NCI-H526 (cell line): ENCODE measurements around the gene TDP2.
"Not testable (repeated sequence)": the region's sequence is repeated elsewhere in the genome, so short reads cannot be mapped to it uniquely, and the experiment has no call there.

ENCODE experiments used
- DNase-seq, 2 experiments: peaks; one replicate each; lab custom pipeline; 2025; lab: John Stamatoyannopoulos, UW

Gene TDP2

GRCh38 chr6:24680582-24680981, 13.9 kb upstream of the TDP2 start:
- DNase-seq = peak; percentile 21 to 55

DNA sequence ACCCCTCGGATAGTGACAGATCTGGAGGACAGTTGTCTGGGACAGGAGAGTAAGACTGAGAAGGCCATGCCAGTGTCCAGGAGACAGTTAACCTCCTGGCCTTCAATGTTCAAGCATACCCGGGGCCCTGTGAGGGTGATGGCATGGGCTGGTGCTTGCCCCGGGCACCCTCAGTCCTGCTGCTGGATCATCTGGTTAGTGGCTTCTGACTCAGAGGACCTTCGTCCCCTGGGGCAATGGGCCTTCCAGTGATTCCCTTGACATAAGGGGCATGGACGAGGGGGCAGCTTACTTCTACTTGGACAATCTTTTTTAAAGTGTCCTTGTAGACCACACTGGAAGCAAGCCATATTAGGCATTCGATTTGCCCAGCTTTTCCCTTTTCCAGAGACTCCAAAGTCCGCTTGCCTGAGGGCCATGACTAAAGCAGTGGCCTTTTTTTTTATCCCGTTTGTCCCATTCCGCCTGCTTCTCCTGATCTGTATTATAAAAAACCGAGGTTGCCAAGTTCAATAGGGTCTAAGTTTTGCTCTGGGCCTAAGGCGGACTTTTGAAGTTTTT, 12.2 kb upstream of the TDP2 start:
- DNase-seq = not testable (repeated sequence)

GRCh38 chr6:24673625-24674024, 6.9 kb upstream of the TDP2 start:
- no peak for DNase-seq

GRCh38 chr6:24672620-24673182, 6.0 kb upstream of the TDP2 start:
- DNase-seq = no peak

DNA sequence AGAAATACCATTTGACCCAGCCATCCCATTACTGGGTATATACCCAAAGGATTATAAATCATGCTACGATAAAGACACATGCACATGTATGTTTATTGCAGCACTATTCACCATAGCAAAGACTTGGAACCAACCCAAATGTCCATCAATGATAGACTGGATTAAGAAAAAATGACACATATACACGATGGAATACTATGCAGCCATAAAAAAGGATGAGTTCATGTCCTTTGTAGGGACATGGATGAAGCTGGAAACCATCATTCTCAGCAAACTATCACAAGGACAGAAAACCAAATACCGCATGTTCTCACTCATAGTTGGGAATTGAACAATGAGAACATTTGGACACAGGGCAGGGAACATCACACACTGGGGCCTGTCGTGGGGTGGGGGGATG, 4.4 kb upstream of the TDP2 start:
- DNase-seq = not testable (repeated sequence)

DNA sequence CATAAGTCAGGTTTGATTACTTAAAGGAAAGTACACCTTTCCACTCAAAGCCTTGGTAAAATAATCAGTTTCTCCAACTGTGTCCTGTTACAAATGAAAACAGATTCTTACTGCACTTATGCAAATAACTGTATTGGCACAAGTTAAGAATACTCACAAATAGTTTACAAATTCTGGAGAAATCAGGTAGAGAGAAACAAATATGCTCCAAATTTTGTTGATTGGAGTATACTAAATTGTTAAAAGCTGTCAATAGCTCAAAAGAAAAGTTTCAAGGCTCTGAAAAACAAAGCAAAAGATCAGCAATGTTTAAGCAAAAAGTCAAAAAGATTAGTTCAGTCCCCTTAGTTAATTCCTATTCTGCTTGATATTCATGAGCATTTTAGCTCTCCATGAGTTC, 3.8 kb upstream of the TDP2 start:
- DNase-seq = not testable (repeated sequence)

- DNase-seq = no peak
Measured at GRCh38 chr6:24668997-24669361, 2.3 kb upstream of the TDP2 start.

DNA sequence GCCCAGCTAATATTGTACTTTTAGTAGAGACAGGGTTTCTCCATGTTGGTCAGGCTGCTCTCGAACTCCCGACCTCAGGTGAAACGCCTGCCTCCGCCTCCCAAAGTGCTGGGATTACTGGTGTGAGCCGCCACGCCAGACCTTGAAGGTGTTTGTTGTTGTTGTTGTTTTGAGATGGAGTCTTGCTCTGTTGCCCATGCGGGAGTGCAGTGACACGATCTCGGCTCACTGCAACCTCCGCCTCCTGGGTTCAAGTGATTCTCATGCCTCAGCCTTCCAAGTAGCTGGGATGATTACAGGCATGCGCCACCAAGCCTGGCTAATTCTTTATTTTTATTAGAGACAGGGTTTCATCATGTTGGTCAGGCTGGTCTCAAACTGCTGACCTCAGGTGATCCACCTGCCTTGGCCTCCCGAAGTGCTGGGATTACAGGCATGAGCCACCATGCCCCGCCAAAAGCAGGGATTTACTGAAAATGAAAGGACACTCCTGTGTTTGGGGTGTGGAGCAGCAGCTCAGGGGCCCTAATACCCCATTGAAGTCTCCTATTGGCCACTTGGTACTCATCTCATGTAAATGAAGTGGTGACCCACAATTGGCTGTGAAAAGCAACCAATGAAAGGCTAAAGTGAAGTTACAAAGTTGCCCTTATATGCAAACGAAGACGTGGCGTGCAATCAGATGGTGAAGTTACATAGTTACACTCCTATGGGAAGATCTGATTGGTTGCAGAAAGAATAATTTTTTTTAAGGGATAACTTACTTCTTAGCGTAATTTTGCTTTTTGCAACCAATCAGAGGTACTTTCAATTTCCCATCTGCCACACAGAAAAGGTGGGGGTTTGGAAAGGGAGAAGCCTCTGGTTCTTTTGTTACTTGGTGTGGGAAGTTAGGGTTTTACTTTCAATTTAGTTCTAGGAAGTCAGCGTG, 1.6 kb upstream of the TDP2 start:
- DNase-seq = not testable (repeated sequence)

DNA sequence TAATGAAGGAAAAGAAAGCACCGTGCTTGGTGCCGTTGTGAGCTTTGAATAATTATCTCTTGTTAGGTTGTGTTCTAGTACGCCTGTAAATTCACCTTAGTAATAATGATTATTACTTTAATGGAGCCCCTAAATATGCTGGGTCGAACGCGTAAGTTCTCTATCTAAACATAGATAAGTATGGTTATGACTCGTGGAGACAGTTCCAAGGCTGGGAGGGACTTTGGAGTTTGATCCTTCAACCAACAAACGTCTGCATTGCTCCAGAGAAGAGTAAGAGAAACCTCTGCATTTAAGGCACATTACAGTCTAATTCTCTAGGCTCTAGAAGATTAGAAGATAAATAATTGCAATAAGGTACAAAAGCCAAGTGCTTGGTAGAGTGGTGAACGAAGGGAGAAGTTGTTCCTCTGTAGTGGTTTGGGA, 692 bp upstream of the TDP2 start:
- no peak for DNase-seq

GRCh38 chr6:24666097-24666640, 530 bp downstream of the TDP2 start:
- peak; percentile 60 to 78 for DNase-seq

DNA sequence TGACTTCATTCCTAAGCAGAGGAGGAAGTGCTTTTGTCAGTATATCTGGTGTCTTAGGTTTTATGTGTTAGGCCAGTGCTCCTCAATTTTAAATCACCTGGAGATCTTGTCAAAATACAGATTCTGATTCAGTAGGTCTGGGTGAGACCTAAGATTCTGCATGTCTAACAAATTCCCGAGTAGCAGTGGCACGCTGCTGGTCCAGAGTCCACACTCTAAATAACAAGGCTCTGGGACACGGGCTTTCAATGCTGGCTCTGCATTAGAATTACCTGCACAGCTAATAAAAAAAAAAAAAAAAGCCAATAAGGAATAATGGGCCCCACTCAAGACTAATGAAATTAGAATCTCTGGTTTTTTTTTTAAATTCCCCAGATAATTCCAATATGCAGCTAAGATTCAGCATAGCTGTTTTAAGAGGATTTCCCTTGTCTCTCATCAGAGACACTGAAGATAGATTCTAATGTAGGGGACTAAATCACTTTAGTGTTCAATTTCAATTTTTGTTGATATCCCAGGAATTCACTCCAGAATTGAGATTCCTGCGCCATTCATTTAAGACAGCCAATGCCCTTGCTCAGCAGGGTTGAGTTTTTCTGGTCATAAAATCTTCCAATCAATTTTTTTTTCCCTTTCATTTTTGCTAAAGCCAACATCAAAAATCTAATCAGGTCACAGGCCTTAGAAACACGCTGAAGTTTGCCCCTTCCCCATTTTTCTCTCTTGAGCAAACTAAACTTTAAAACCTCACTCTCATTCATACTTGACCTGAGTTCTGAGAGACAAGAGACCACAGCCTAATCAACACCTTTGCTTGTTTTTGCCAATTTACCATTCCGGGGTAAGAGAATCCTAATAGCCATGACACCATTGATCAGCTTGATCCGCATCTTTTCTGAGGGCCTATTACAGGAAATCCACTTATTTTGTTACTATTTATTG, 2.4 kb downstream of the TDP2 start:
- DNase-seq = no peak

DNA sequence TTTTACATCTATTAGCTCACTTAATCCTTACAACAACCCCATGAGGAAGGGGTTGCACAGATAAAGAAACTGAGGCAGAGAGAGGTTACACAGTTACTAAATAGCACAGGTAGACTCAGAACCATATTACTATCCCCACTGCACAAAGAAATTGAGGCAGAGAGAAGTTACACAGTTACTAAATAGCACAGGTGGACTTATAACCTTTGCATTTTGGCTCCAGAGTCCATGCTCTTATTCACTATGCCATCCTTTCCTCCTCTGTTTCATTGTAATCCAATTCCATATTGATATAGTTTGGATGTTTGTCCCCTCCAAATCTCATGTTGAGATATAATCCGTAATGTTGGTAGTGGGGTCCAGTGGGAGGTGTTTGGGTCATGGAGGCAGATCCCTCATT, 3.5 kb downstream of the TDP2 start:
- DNase-seq = no peak

DNA sequence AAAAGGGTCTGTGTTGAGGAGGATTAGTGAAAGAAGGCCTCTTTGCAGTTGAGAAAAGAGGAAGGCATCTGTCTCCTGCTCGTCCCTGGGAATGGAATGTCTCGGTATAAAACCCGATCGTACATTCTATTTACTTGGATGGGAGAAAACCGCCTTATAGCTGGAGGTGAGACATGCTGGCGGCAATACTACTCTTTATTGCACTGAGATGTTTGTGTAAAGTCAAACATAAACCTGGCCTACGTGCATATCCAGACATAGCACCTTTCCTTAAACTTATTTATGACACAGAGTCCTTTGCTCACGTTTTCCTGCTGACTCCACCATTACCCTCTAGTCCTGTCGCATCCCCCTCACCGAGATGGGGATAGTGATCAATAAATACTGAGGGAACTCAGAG, 4.5 kb downstream of the TDP2 start:
- no peak for DNase-seq

DNA sequence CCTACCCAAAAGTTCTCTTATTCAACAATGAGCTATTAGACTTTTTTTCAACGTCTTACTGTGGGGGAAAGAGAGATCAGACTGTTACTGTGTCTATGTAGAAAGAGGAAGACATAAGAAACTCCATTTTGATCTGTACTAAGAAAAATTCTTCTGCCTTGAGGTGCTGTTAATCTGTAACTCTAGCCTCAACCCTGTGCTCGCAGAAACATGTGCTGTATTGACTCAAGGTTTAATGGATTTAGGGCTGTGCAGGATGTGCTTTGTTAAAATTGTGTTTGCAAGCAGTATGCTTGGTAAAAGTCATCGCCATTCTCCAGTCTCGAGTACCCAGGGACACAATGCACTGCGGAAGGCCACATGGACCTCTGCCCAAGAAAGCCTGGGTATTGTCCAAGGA, 4.9 kb downstream of the TDP2 start:
- not testable (repeated sequence) for DNase-seq

- DNase-seq = no peak
Measured at GRCh38 chr6:24660105-24660504, 6.6 kb downstream of the TDP2 start.

DNA sequence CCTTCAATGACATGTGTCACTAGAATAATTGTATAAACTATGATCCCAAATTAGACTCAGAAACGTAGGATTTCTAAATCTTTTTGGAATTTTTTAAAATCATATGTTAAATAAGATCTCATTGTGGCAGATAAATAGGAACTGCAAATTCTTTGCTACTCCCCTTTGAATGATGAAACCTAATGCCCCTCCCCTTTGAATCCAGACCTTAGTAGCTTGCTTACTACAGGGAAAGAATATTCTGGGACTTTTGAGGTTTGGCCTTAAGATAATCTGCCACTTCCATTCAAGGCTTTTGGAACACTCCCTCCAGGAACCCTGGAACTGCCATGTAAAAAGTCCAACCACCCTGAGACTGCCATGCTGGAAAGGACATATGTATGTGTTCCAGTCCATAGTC, 7.1 kb downstream of the TDP2 start:
- no peak for DNase-seq

DNA sequence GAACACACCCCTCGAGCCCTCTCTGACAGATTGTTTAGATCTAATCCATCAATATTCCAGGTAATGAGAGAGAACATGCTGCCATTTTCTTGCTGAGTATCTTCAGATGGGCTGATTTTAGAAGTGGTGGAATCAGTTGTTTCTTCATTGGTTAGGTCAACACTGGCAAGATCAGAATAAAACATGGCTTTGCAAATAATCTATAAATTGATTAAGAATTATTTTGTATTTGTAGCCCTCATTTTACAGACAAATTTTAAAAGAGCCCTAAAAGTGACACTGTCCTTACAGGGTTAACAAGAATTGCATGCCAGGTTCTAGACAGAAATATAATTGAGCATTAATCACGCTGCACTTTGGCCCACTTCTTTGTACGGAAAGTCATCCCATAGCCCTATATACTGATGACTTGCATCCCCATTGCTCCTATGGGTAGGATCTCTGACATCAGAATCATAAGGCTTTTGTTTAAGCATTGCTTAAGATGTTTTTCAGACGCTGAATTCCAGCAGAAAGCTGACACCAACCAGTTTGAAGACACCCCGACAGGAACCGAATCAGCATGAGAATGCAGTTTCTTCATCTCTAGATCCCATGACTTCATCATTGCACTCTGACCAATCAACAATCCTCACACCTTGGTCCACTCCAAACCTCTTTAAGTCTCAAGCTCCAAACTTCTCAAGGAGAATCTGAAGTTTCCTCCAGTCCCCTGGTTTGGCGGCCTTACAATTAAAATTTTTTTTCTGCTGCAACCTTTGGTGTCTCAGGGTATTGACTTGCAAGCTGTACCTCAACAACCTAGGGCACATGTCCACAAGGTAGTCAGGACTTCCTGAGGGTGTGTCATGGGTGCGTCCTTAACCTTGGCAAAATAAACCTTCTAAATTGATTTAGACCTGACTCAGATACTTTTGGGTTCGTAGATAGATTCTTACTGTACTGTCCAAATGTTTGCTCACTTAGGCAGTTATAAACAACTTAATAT, 7.8 kb downstream of the TDP2 start:
- no peak for DNase-seq

DNA sequence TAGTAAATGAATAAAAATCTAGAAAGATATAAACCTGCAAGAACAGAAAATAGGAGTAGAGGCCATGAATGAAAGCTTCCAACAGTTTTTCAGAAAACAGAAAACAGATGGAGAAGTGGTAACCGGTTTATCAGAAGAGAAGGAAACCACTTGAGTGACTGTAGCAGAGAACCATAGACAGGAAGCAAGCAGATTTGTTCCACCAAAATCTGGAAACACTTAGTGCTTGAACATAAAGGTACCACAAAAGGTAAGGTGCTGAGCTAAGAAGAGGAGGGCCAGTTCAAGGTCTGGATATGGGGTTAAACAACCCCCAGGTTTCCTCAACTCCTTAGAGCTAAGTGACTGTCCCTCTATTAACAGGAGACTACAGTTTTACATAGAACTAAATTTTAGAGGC, 11.5 kb downstream of the TDP2 start:
- no peak for DNase-seq

GRCh38 chr6:24650365-24650764, 16.3 kb downstream of the TDP2 start:
- DNase-seq = no peak

- no peak for DNase-seq
Measured at GRCh38 chr6:24649691-24650090, 17.0 kb downstream of the TDP2 start.

GRCh38 chr6:24648276-24648675, 18.4 kb downstream of the TDP2 start:
- DNase-seq = no peak
